Sigmoid colon (tissue), 4 donors: ENCODE measurements around the gene SLC12A4.
"Not testable (repeated sequence)": the region's sequence is repeated elsewhere in the genome, so short reads cannot be mapped to it uniquely, and the experiment has no call there.

Source experiments
- EP300 ChIP-seq, 4 donors: sonication (generic); formaldehyde crosslinking; IDR thresholded peaks; one replicate each; pipeline ENCODE4 v1.6.1; 2017; ENCODE audit warnings: antibody characterized with exemption in 4 of 4
- POLR2A ChIP-seq, 2 donors: fragments of 450-650 bp; IDR thresholded peaks; one replicate each; pipeline ENCODE4 v1.6.1; 2016; ENCODE audit warnings: antibody characterized with exemption in 2 of 2, mild to moderate bottlenecking in 2 of 2, moderate library complexity in 2 of 2
- TF ChIP-seq, protein P1 (sequence below), 4 experiments: fragments of 450-650 bp in 3 of 4; fragments of 200-600 bp in 1 of 4; IDR thresholded peaks; one replicate each; pipeline ENCODE4 v1.5.1; 2016 to 2019; ENCODE audit warnings: antibody characterized with exemption in 4 of 4, mild to moderate bottlenecking in 3 of 4, moderate library complexity in 2 of 4

DNA sequence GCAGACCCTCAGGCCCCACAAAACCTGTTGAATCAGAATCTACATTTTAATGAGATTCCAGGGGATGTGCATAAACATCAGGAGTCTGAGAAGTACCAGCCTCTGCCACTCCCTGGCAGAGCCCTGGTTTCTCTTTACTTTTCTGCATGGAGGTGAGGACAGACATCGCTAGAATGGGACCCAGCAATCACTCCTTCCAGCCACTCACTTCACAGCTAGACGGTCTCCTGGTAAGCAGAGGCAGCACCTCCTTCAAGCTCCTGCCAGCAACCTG is 53.0 kb downstream of the SLC12A4 start:
- TF ChIP-seq EP300, POLR2A (IDR thresholded peaks at IDR 0.05): not testable (repeated sequence)
- TF ChIP-seq, protein P1, sequence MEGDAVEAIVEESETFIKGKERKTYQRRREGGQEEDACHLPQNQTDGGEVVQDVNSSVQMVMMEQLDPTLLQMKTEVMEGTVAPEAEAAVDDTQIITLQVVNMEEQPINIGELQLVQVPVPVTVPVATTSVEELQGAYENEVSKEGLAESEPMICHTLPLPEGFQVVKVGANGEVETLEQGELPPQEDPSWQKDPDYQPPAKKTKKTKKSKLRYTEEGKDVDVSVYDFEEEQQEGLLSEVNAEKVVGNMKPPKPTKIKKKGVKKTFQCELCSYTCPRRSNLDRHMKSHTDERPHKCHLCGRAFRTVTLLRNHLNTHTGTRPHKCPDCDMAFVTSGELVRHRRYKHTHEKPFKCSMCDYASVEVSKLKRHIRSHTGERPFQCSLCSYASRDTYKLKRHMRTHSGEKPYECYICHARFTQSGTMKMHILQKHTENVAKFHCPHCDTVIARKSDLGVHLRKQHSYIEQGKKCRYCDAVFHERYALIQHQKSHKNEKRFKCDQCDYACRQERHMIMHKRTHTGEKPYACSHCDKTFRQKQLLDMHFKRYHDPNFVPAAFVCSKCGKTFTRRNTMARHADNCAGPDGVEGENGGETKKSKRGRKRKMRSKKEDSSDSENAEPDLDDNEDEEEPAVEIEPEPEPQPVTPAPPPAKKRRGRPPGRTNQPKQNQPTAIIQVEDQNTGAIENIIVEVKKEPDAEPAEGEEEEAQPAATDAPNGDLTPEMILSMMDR (IDR thresholded peaks at IDR 0.05), result not testable (repeated sequence)
